Skin epidermis (tissue), 12 donors: Measurements from ENCODE around the gene FAM98B.

Experiments
- H3K27ac ChIP-seq, 21 experiments: fragments of 200-600 bp; sonication (generic) in 11 of 21; one replicate each; pipeline ENCODE4 v1.5.0; 2020; ENCODE audit warnings: mild to moderate bottlenecking in 3 of 21, inconsistent platforms in 2 of 21, moderate library complexity in 2 of 21
- H3K4me3 ChIP-seq, 7 experiments: fragments of 200-600 bp; sonication (generic) in 2 of 7; one replicate each; pipeline ENCODE4 v1.5.0; 2020; ENCODE audit warnings: inconsistent platforms in 2 of 7, mild to moderate bottlenecking in 2 of 7, moderate library complexity in 1 of 7

The FAM98B gene

DNA sequence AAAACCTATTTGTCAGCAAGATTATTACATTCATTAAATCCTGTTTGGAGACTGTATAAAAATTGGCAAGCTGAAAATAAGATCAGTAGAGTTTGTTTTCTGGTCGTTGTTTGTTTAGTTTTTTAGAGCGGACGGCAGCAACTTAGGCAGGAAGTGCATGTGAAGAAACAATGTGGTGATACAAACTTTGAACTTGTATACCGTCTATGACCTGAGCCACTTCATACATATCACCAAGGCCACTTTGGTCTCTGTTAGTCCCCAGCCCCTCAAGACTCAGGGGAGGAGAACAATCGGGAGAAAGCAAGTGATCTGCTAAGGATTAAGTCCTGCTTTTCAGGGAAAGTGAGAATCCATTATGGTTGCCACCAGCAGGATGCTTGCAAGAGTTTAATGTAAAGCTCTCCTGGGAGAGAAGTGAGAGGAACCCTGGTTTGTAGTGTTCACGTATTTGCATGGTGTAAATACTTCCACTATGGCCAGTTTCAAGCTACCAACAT lies 79.5 kb downstream of the FAM98B start:
- Histone ChIP-seq H3K4me3 (no peak overlapping the region), H3K27ac (no peak overlapping the region)

DNA sequence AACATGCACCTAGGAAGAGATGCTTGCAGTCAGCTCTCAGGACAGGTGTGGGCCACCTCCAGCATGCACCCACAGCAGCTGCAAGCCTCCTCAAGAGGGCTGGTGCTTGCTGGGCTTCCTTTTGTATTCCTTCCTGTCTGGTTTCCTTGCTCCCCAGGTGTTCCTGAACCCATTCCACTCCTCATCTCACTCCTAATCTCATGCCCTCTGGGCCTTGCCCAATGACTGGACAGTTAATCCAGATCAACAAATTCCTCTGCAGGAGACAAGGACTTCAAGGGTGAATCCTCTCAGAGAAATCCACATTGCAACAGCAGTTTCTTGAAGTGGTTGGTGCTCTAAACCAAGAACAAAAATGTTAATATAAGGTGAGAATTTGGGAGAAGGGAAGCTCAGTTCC lies 80.0 kb downstream of the FAM98B start:
- H3K4me3 ChIP-seq = no peak overlapping the region
- H3K27ac ChIP-seq = no peak overlapping the region

- Histone ChIP-seq H3K27ac (no peak overlapping the region), H3K4me3 (no peak overlapping the region)
Measured at GRCh38 chr15:38534691-38535090, 80.8 kb downstream of the FAM98B start.

GRCh38 chr15:38535491-38536200 lies 81.7 kb downstream of the FAM98B start:
- Histone ChIP-seq H3K27ac (peak overlapping the region in 2 of 21 experiments; percentile 14), H3K4me3 (no peak overlapping the region)

DNA sequence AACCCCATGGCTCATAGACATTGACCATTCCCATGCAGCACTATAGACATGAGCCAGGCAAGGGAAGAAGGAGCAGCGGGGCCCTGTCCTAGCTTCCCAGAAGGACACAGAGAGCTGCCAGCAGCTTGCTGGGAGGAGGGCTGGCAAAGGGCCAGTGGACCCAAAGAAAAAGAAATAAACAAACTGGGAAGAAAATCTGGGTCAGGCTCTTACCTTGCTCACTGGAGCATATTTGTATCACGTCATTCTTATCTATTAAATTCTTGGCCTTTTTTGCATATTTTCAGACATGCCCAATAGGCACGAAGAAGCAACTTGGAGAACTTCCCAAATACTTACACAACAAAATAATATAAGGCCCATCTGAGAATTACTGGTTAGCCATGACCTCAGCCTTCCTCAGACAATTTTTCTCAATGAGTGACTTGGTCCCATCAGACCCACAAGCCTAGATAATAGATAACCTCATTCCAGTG lies 82.3 kb downstream of the FAM98B start:
- H3K27ac ChIP-seq = no peak overlapping the region
- no peak overlapping the region for H3K4me3 ChIP-seq
